ENCODE data around the gene DIO3. TPM values are rescaled to one million over a fixed set of nuclear protein-coding genes. Genes with fewer than 3 reads are reported as not detected.
"Not testable (repeated sequence)": the region's sequence is repeated elsewhere in the genome, so short reads cannot be mapped to it uniquely, and the experiment has no call there.

Gene DIO3
- total and polyA plus RNA-seq, 8 donors: 0.12 to 2.1 (median 0.79) TPM

GRCh38 chr14:101547107-101547738 is 14.1 kb upstream of the DIO3 start:
- no peaks in the 10 kb centered on the region for H3K4me1 ChIP-seq
- TF ChIP-seq CTCF (IDR thresholded peaks at IDR 0.05): no peak
- H3K27ac ChIP-seq: no peak overlapping the region
- DNase-seq (peak in 2 of 6 donors; percentile 10 to 48), ATAC-seq (no peak), FAIRE-seq (no peak)
- H3K9me3 ChIP-seq: no peaks in the 10 kb centered on the region
- no peaks in the 10 kb centered on the region for H3K27me3 ChIP-seq
- no peaks in the 10 kb centered on the region for H3K36me3 ChIP-seq
- intact Hi-C loops (cut with DNase I): no loop called here
- WGBS, 2 donors: 63 to 75% methylated on average over 10 of the region's 10 CpGs
- no peak overlapping the region for H3K4me3 ChIP-seq

- 54 to 63% methylated on average over 15 to 16 of the region's 16 CpGs for WGBS, 2 donors
- no peak for TF ChIP-seq CTCF (IDR thresholded peaks at IDR 0.05)
- no peaks in the 10 kb centered on the region for H3K36me3 ChIP-seq
- ATAC-seq: no peak
- H3K9me3 ChIP-seq: no peaks in the 10 kb centered on the region
- H3K4me1 ChIP-seq: no peaks in the 10 kb centered on the region
- peak in 2 of 6 donors; percentile 7 to 45 for DNase-seq
- H3K27ac ChIP-seq: no peak overlapping the region
- no peaks in the 10 kb centered on the region for H3K27me3 ChIP-seq
- no peak for FAIRE-seq
- intact Hi-C loops (cut with DNase I): no loop called here
- no peak overlapping the region for H3K4me3 ChIP-seq
Measured at GRCh38 chr14:101547961-101548669, 13.2 kb upstream of the DIO3 start.

- Histone ChIP-seq H3K27ac (no peak overlapping the region), H3K4me1 (no peaks in the 10 kb centered on the region), H3K9me3 (no peaks in the 10 kb centered on the region), H3K36me3 (no peaks in the 10 kb centered on the region), H3K27me3 (no peaks in the 10 kb centered on the region), H3K4me3 (no peak overlapping the region)
- WGBS, 2 donors: 82 to 93% methylated on average over 3 to 5 of the region's 5 CpGs
- peak in 1 of 6 donors; percentile 27 for DNase-seq
- no peak for FAIRE-seq
- no peak for ATAC-seq
- TF ChIP-seq CTCF (IDR thresholded peaks at IDR 0.05): no peak
- intact Hi-C loops (cut with DNase I): no loop called here
Measured at GRCh38 chr14:101548710-101549109, 12.6 kb upstream of the DIO3 start.

GRCh38 chr14:101549154-101549553 is 12.1 kb upstream of the DIO3 start:
- Histone ChIP-seq H3K27ac (no peak overlapping the region), H3K4me1 (no peaks in the 10 kb centered on the region), H3K36me3 (no peaks in the 10 kb centered on the region), H3K27me3 (no peaks in the 10 kb centered on the region), H3K4me3 (no peak overlapping the region), H3K9me3 (no peaks in the 10 kb centered on the region)
- WGBS, 2 donors: 81 to 84% methylated on average over 18 of the region's 18 CpGs
- ATAC-seq (no peak), FAIRE-seq (no peak), DNase-seq (peak in 2 of 6 donors; percentile 17 to 50)
- intact Hi-C loops (cut with DNase I): no loop called here
- TF ChIP-seq CTCF (IDR thresholded peaks at IDR 0.05): no peak

GRCh38 chr14:101550202-101550912 is 10.9 kb upstream of the DIO3 start:
- H3K9me3 ChIP-seq, H3K27ac ChIP-seq, DNase-seq, FAIRE-seq, H3K4me3 ChIP-seq, H3K27me3 ChIP-seq, H3K36me3 ChIP-seq, ATAC-seq, H3K4me1 ChIP-seq: not testable (repeated sequence)
- WGBS, 2 donors: 83 to 87% methylated on average over 5 of the region's 5 CpGs
- intact Hi-C loops (cut with DNase I): loop anchor here in 1 of 3 donors (10.0 kb wide), 1 partner anchor 366 kb away; no protein-coding TSS in a partner anchor
